ENCODE measurements around the gene E2F6. TPM values are rescaled to one million over a fixed set of nuclear protein-coding genes. Genes with fewer than 3 reads are reported as not detected.

The E2F6 gene
- total RNA-seq, 2 donors from 2014 or later, result 5.8 to 8.6 TPM

DNA sequence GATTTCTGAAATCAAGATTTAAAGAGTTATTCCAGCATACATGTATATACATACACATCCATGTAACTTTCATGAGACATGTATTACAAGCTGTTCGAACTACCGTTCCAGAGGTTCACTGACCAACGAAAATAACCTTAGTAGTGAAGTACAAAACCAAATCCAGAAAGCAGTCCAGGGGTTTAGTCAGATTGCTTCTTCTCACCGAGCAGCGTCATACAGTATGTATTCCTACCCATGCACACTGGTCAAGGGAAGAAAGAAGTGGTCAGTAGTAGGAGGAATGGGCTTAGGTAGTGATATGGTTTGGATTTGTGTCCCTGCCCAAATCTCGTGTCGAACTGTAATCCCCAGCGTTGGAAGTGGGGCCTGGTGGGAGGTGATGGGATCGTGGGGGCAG is 45.3 kb downstream of the E2F6 start:
- Mint-ChIP-seq H3K4me3 (no peak overlapping the region), H3K27ac (no peak overlapping the region), H3K36me3 (ENCODE audit: low read depth) (no peaks in the 10 kb centered on the region), H3K4me1 (no peaks in the 10 kb centered on the region), H3K27me3 (no peaks in the 10 kb centered on the region), H3K9me3 (peaks cover 4% of the 10 kb centered on the region)
- no peak for ATAC-seq (replicated peaks)

DNA sequence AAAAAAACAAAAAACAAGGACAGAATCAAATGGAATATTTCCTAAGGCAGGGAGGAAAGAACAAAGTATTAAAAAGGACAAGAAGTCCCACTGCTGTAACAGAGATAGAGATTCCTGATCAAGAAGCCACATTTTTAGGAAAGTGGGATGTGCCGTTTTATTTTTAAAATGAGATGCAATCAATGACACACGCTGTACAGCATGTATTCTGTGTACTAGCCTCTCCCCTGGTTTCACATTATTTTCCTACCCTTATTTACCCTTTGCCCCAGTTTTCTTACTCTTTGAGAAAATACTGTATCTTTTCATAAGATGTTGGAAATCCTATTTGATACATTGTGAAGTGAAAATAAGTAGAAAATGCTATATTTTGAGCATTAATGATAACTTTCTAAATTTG is 45.8 kb downstream of the E2F6 start:
- no peaks in the 10 kb centered on the region for H3K36me3 Mint-ChIP-seq (ENCODE audit: low read depth)

DNA sequence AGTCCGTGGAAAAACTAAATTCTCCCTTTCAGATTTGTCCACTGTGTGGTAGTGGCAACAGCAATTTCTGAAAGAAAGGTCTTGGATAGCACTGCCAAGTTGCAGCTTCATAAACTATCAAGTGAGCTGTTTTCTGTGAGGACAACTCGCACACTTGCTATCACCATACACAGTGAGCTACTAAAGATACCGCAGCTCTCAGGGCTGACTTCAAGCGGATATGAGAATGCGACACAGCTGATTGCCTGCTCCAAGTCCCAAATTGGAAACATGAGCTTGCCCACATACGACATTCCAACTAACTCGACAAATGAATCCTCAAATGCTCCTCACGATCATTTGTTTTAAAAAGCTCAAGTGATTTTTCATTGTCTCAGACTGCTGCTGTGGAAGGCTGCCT is 46.2 kb downstream of the E2F6 start:
- ATAC-seq (replicated peaks), result no peak
- H3K27me3 Mint-ChIP-seq, result no peaks in the 10 kb centered on the region
- no peaks in the 10 kb centered on the region for H3K4me1 Mint-ChIP-seq
- no peak overlapping the region for H3K4me3 Mint-ChIP-seq
- H3K9me3 Mint-ChIP-seq, result peaks cover 4% of the 10 kb centered on the region
- H3K36me3 Mint-ChIP-seq (ENCODE audit: low read depth), result no peaks in the 10 kb centered on the region
- H3K27ac Mint-ChIP-seq, result no peak overlapping the region

More for the DNA sequence above, 45.8 kb downstream of the E2F6 start:
- peaks cover 4% of the 10 kb centered on the region for H3K9me3 Mint-ChIP-seq
- no peak overlapping the region for H3K4me3 Mint-ChIP-seq
- no peak overlapping the region for H3K27ac Mint-ChIP-seq
- no peaks in the 10 kb centered on the region for H3K27me3 Mint-ChIP-seq
- no peak for ATAC-seq (replicated peaks)
- no peaks in the 10 kb centered on the region for H3K4me1 Mint-ChIP-seq

DNA sequence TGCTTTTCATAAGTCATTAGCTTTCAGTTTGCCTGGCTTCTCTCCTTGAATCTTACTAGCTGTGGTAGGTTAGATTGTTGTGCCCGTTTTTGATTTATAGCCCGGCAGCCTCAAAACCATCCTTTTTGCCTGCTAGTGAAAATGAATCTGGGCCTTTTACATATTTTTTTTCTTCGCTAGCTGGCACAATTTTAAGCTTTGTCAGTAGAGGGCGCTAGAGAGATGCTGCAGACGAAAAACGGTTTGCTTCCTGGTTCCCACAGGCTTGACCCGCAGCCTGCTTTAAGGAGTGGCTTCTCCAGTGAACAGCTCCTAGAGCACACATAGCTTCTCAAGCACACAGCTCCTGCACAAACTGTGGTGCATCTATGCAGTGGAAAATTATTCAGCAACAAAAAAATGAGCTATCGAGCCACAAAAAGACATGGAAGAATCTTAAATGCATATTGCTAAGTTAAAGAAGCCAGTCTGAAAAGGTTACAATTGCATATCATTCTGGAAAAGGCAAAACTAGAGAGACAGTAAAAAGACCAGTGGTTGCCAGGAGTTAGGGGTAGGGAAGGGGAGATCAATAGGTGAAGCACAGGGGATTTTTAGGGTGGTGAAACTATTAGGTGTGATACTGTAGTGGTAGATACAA is 47.9 kb downstream of the E2F6 start:
- Mint-ChIP-seq H3K4me3 (no peak overlapping the region), H3K4me1 (no peaks in the 10 kb centered on the region)
- no peak for ATAC-seq (replicated peaks)

DNA sequence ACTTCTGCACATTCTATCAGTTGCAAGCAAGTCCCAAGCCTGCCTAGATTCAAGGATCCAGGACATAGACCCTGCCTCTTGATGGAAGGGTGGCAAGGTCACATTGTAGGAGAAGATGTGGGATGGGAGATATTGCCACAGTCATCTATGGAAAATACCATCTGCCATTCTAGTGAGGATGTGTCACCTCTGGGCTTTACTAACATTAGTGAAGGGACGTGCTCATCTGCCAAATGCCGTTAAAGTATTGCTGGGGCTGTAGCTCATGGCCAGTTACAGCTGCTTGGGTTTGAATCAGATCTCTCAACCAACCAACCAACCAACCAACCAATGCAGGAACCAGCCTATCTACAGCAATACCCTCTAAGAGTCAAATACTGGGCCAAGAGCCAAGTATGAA is 49.0 kb downstream of the E2F6 start:
- no peaks in the 10 kb centered on the region for H3K4me1 Mint-ChIP-seq
- ATAC-seq (replicated peaks), result no peak
- no peaks in the 10 kb centered on the region for H3K36me3 Mint-ChIP-seq (ENCODE audit: low read depth)
- no peak overlapping the region for H3K4me3 Mint-ChIP-seq
- H3K27ac Mint-ChIP-seq, result no peak overlapping the region
- peaks cover 10% of the 10 kb centered on the region for H3K27me3 Mint-ChIP-seq
- H3K9me3 Mint-ChIP-seq, result peaks cover 4% of the 10 kb centered on the region

More for the DNA sequence above, 47.9 kb downstream of the E2F6 start:
- Mint-ChIP-seq H3K36me3 (ENCODE audit: low read depth) (no peaks in the 10 kb centered on the region), H3K27me3 (peaks cover 7% of the 10 kb centered on the region), H3K9me3 (peaks cover 4% of the 10 kb centered on the region), H3K27ac (no peak overlapping the region)

DNA sequence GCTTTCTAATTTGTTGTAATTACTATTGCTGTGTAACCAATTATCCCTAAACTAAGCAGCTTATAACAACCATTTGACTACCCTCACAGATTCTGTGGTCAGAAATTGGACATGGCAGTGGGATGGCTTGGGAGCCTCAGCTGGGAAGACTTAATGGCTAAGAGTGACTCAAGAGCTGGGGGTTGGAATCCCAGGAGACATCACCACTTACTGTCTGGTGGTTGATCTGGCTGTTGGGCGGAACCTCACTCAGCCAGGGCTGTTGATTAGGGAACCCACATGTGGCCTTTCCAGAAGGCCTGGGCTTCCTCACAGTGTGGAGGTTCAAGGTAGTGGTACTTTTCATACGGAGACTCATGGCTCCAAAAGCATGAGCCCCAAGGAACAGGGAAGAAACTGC is 49.8 kb downstream of the E2F6 start:
- Mint-ChIP-seq H3K4me1 (no peaks in the 10 kb centered on the region), H3K27ac (no peak overlapping the region), H3K9me3 (peaks cover 4% of the 10 kb centered on the region), H3K4me3 (no peak overlapping the region), H3K27me3 (peaks cover 10% of the 10 kb centered on the region), H3K36me3 (ENCODE audit: low read depth) (no peaks in the 10 kb centered on the region)
- no peak for ATAC-seq (replicated peaks)

DNA sequence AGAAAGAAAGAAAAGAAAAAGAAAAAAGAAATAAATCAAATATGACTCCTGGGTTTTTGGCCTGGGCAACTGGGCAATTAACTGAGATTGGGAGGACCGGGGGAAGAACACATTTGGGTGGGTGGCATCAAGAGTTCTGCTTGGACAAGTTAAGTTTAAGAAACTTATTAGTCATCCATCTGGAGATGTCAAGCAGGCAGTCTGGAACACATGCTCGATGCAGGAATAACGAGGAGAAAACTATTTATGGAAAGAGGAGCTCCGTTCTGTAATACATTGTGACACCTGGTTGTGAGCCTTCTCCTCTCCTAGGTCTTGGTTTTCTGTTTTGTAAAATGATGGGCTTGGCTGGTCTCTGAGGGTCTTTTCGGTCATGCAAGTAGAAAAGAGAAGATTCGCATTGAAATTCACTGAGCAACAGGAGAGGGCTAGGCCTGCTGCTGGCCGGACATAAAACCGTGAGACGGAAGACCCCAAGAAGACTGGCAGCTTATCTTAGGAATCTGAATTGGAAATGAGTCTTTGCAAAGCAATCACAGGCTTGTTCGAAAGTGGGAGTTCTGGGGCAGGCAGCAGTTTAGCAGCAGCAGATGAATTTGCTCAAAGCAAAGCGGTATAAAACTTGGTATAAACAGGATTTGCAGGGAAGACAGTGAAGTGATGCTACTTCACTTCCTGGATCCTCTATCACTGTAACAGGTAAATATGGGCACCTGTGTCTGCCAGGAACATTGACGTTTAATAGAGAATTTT is 51.4 kb downstream of the E2F6 start:
- Mint-ChIP-seq H3K4me1 (no peaks in the 10 kb centered on the region), H3K36me3 (ENCODE audit: low read depth) (no peaks in the 10 kb centered on the region), H3K4me3 (no peak overlapping the region), H3K27me3 (peaks cover 15% of the 10 kb centered on the region), H3K27ac (no peak overlapping the region), H3K9me3 (peaks cover 4% of the 10 kb centered on the region)
- no peak for ATAC-seq (replicated peaks)

DNA sequence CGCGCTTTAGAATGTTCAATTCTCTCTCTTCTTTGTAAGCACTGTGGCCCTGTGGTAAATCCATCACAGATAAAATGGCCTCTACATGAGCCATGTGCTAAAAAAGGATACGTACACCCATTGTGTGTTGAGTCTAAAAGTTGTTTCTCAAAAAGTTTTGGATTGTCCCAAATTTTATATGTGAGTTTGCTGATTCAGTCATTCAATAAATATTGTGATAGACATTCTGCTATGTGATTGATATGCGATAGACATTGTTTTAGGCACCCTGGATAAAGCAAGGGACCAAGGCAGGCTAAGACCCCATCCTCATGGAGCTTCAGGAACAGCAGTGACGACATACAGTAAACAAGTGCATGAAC is 53.5 kb downstream of the E2F6 start:
- H3K27ac Mint-ChIP-seq, result no peak overlapping the region
- H3K4me1 Mint-ChIP-seq, result no peaks in the 10 kb centered on the region
- H3K27me3 Mint-ChIP-seq, result peaks cover 18% of the 10 kb centered on the region
- ATAC-seq (replicated peaks), result no peak
- H3K9me3 Mint-ChIP-seq, result no peaks in the 10 kb centered on the region
- H3K4me3 Mint-ChIP-seq, result no peak overlapping the region
- no peaks in the 10 kb centered on the region for H3K36me3 Mint-ChIP-seq (ENCODE audit: low read depth)

DNA sequence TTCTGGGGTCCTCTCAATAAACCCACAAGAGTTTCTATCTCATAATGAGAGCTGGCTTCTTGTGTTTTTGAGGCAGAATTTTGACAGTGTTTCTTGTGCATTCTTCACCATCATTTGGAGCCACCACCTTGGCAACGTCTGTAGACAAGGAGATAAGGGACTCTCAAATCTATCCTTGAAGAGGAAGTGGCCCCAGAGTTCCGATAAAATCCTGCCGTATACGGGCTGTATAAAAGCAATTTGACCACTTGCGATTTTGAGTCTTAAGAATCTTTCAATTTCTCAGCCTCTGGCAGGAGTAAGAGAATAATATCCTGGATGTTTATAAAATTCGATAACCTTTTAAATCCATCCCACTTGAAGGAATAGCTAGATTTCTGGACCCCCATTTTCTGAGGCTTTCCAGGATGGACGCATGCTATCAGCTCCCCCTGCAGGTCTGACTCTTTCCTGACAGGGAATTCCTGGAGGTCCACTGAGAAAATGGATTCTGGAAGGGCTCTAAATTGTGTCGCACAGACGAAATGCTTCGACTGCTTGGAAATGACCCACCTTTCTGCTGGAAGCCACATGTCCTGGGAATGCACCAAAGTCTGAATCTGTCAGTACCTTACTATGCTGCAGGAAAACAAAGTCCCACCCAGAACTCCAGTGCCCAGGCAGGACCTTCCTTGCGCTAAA is 54.1 kb downstream of the E2F6 start:
- no peaks in the 10 kb centered on the region for H3K9me3 Mint-ChIP-seq
- H3K36me3 Mint-ChIP-seq (ENCODE audit: low read depth), result no peaks in the 10 kb centered on the region
- peaks cover 21% of the 10 kb centered on the region for H3K27me3 Mint-ChIP-seq
- no peak overlapping the region for H3K4me3 Mint-ChIP-seq
- no peak for ATAC-seq (replicated peaks)
- H3K27ac Mint-ChIP-seq, result no peak overlapping the region
- H3K4me1 Mint-ChIP-seq, result no peaks in the 10 kb centered on the region

DNA sequence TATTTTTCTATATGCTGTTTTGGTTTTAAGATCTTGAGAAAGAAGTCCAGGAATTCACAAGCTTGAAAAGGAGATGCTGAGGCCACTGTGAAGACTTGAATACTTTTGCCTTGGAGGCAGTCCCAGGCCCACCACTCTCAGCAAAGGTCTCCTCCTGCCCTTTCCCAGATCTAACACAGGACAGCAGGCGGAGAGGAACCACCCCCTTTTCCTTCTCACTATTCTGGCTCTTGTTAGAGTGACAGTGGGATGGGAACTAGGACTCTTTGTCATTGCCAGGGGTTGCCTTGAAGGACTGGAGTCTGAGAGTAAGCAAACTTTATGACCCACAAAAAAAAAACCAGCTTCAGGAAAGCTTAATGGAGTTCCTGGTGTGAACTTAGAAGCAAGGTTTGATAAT is 54.7 kb downstream of the E2F6 start:
- no peak for ATAC-seq (replicated peaks)
- Mint-ChIP-seq H3K27me3 (peaks cover 21% of the 10 kb centered on the region), H3K27ac (no peak overlapping the region), H3K9me3 (no peaks in the 10 kb centered on the region), H3K4me1 (no peaks in the 10 kb centered on the region), H3K36me3 (ENCODE audit: low read depth) (no peaks in the 10 kb centered on the region), H3K4me3 (no peak overlapping the region)

DNA sequence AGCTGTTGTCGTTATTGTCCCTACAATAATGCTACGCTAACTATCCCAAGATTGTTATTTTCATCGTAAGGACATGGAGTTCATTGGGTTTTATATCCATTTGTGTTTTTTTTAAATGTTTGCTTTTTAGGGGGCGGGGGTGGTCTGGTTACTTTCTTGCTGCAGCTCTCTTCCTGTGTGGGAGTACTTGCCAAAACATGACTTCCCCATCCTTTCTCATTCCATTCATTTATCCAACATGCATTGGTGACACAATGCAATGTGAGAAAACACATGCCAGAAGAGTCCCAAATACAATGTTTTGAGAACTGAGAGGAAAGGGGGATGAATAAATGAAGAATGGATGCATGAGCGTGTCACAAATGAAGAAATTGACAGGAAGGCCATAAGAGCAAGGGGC is 55.9 kb downstream of the E2F6 start:
- H3K27ac Mint-ChIP-seq, result no peak overlapping the region

DNA sequence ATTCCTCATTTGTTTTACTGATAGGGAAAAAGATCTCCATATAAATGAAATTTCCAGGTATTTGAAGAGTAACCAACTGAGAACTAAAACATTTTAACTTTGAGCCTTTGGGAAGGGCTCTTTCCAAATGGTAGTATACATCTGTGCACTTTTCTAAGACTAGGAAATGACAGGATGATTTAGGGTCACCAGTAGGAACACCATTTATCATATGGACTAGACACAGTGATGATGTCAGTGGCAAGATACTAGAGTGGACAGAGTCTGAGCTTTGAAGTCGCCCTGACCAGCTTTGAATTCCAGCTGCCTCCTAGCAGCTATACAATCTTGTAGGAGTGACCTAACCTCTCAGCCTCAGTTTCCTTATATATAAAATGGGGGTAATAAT is 56.4 kb downstream of the E2F6 start:
- H3K27me3 Mint-ChIP-seq, result peaks cover 21% of the 10 kb centered on the region
- H3K4me1 Mint-ChIP-seq, result no peaks in the 10 kb centered on the region
- no peak overlapping the region for H3K27ac Mint-ChIP-seq
- no peaks in the 10 kb centered on the region for H3K9me3 Mint-ChIP-seq
- ATAC-seq (replicated peaks), result no peak
- no peaks in the 10 kb centered on the region for H3K36me3 Mint-ChIP-seq (ENCODE audit: low read depth)
- H3K4me3 Mint-ChIP-seq, result no peak overlapping the region

More for the DNA sequence above, 55.9 kb downstream of the E2F6 start:
- Mint-ChIP-seq H3K36me3 (ENCODE audit: low read depth) (no peaks in the 10 kb centered on the region), H3K27me3 (peaks cover 21% of the 10 kb centered on the region), H3K4me3 (no peak overlapping the region), H3K4me1 (no peaks in the 10 kb centered on the region), H3K9me3 (no peaks in the 10 kb centered on the region)
- ATAC-seq (replicated peaks), result no peak

DNA sequence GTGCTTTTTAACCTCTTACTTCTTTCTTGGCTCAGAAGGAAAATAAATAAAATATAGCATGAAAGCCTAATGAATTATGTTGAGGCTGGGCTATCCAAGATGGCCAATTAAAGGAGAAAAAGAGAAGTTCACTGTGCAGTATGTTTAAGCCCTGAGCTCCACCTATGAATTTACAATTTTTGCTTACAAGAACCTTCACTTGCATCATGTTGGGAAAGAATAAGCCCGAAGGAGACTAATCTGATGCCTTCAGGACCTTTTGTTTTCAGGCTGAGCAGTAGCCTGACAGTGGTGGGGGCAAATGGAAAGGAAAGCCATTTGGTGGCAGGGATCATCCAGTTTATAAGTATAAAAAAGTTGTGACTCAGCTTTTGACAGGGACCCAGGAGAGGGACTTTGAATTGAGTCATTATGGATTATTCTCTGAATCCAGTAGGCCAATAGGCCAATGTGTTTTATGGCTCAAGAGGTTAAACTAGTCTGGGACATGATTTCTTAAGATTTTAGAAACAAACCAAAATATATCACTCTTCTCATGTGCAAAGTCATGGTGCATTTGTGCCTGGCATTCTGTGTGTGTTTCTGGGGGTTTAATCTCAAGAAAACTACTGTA is 56.9 kb downstream of the E2F6 start:
- Mint-ChIP-seq H3K9me3 (no peaks in the 10 kb centered on the region), H3K27ac (no peak overlapping the region), H3K27me3 (peaks cover 21% of the 10 kb centered on the region), H3K4me3 (no peak overlapping the region), H3K36me3 (ENCODE audit: low read depth) (no peaks in the 10 kb centered on the region), H3K4me1 (no peaks in the 10 kb centered on the region)
- ATAC-seq (replicated peaks), result no peak

DNA sequence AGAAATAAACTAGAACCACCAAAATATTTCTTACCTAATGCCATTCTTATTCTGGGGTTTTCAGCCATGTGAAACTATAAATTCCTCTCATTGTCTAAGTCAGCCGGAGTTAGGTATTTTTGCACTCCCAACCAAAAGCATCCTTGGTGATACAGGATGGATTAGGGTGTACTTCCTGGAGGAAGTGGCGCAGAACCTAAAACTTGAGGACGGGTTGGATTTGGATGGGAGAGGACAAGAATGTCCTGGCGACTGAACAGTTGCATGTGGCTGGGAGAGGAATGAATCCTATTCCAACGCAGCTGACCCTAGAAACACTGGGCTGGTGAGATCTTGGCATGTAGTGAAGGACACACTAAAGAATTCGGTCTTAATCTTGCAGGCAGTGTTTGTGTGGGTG is 58.5 kb downstream of the E2F6 start:
- Mint-ChIP-seq H3K27me3 (peaks cover 11% of the 10 kb centered on the region), H3K27ac (no peak overlapping the region), H3K4me1 (no peaks in the 10 kb centered on the region), H3K4me3 (no peak overlapping the region), H3K36me3 (ENCODE audit: low read depth) (no peaks in the 10 kb centered on the region), H3K9me3 (no peaks in the 10 kb centered on the region)
- ATAC-seq (replicated peaks), result no peak

DNA sequence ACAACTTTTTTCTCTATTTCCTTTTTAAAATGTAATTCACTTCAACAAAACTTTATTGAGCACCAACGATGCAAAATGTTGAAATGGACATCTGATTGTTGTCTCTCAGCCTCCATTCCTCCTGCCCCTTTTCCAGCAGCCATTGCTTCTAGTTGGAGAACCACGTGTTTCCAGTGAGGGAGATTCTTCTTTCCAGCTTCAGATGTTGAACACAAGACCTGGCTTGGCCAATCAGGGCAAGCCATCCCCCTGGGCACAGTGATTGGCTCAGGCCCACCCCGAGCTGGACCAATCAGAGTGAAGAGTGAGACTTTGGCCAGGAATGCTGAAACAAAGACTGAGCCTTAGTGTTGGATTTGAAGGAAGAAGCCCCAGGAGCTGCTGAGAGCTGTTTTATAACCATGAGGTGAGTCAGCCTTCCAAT is 59.0 kb downstream of the E2F6 start:
- no peaks in the 10 kb centered on the region for H3K4me1 Mint-ChIP-seq
- H3K36me3 Mint-ChIP-seq (ENCODE audit: low read depth), result no peaks in the 10 kb centered on the region
- no peak overlapping the region for H3K4me3 Mint-ChIP-seq
- no peak for ATAC-seq (replicated peaks)
- H3K9me3 Mint-ChIP-seq, result no peaks in the 10 kb centered on the region
- no peak overlapping the region for H3K27ac Mint-ChIP-seq
- peaks cover 11% of the 10 kb centered on the region for H3K27me3 Mint-ChIP-seq

Data from activated T-helper 17 cell treated with anti-CD3 and anti-CD28 coated beads, Interleukin-2, amount 50 U/mL, for 72 hours (primary cell).